Measurements from ENCODE around the gene PCNX1.

The PCNX1 gene

DNA sequence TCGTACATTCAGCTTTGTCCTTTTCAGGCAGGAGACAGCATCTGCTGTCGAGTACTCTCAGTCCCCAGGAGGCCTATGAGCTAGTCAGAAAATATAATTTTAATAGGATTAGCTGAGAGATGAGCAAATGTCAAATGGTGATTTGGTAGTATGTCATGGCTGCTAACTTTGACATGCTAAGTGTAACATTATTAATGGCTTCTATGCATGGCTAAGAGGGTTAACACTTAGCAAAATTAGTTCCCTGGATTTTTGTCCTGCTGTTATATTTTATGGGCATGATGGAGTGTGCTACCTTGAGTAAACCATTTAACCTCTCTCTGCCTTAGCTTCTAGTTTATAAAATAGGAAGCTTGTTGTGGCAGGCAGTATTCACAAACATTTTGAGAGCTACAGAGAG is 2.9 kb upstream of the PCNX1 start:
- no peak for DNase-seq (ENCODE audit: low read depth in 1 of 2, low spot score in 1 of 2)
- Histone ChIP-seq H3K27me3 (ENCODE audit: insufficient read depth, poor library complexity, severe bottlenecking) (no peaks in the 10 kb centered on the region), H3K4me3 (replicated peaks; ENCODE audit: insufficient read depth, low read length) (no peak overlapping the region), H3K27ac (replicated peaks) (no peak overlapping the region)
- TF ChIP-seq, protein P1, sequence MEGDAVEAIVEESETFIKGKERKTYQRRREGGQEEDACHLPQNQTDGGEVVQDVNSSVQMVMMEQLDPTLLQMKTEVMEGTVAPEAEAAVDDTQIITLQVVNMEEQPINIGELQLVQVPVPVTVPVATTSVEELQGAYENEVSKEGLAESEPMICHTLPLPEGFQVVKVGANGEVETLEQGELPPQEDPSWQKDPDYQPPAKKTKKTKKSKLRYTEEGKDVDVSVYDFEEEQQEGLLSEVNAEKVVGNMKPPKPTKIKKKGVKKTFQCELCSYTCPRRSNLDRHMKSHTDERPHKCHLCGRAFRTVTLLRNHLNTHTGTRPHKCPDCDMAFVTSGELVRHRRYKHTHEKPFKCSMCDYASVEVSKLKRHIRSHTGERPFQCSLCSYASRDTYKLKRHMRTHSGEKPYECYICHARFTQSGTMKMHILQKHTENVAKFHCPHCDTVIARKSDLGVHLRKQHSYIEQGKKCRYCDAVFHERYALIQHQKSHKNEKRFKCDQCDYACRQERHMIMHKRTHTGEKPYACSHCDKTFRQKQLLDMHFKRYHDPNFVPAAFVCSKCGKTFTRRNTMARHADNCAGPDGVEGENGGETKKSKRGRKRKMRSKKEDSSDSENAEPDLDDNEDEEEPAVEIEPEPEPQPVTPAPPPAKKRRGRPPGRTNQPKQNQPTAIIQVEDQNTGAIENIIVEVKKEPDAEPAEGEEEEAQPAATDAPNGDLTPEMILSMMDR (IDR thresholded peaks at IDR 0.05; ENCODE audit: insufficient read depth, low read length): no peak
- no peak for TF ChIP-seq SPI1 (IDR thresholded peaks at IDR 0.05; ENCODE audit: borderline replicate concordance, low read depth)
- no peak for TF ChIP-seq GABPA (IDR thresholded peaks at IDR 0.05; ENCODE audit: low read depth)
- no peak for TF ChIP-seq POLR2AphosphoS5 (IDR thresholded peaks at IDR 0.05; ENCODE audit: low read depth)
- TF ChIP-seq, protein P2, sequence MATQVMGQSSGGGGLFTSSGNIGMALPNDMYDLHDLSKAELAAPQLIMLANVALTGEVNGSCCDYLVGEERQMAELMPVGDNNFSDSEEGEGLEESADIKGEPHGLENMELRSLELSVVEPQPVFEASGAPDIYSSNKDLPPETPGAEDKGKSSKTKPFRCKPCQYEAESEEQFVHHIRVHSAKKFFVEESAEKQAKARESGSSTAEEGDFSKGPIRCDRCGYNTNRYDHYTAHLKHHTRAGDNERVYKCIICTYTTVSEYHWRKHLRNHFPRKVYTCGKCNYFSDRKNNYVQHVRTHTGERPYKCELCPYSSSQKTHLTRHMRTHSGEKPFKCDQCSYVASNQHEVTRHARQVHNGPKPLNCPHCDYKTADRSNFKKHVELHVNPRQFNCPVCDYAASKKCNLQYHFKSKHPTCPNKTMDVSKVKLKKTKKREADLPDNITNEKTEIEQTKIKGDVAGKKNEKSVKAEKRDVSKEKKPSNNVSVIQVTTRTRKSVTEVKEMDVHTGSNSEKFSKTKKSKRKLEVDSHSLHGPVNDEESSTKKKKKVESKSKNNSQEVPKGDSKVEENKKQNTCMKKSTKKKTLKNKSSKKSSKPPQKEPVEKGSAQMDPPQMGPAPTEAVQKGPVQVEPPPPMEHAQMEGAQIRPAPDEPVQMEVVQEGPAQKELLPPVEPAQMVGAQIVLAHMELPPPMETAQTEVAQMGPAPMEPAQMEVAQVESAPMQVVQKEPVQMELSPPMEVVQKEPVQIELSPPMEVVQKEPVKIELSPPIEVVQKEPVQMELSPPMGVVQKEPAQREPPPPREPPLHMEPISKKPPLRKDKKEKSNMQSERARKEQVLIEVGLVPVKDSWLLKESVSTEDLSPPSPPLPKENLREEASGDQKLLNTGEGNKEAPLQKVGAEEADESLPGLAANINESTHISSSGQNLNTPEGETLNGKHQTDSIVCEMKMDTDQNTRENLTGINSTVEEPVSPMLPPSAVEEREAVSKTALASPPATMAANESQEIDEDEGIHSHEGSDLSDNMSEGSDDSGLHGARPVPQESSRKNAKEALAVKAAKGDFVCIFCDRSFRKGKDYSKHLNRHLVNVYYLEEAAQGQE (IDR thresholded peaks at IDR 0.05; ENCODE audit: insufficient replicate concordance, low read depth): no peak

DNA sequence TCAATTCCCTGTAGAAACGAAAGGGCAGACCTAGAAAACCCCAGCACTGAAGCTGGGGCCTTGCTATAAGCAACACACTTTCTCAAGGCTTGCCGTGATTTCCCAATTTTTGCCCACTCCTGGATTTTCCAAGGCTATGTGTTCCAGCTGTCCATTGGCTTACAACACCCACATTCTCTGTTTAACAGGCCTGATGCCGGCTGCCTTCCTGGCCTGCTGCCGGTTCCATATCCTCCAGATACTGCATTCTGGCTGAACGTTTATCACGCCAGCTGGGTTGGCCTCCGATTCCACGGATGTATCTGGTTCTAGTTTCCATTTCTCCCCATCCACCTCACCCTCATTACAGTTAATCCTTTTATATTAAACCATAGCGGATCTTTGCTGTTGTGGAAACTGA is 2.0 kb upstream of the PCNX1 start:
- no peak for DNase-seq (ENCODE audit: low read depth in 1 of 2, low spot score in 1 of 2)
- no peaks in the 10 kb centered on the region for H3K27me3 ChIP-seq (ENCODE audit: insufficient read depth, poor library complexity, severe bottlenecking)
- no peak for TF ChIP-seq GABPA (IDR thresholded peaks at IDR 0.05; ENCODE audit: low read depth)
- TF ChIP-seq, protein P1 (IDR thresholded peaks at IDR 0.05; ENCODE audit: insufficient read depth, low read length): no peak
- TF ChIP-seq, protein P2 (IDR thresholded peaks at IDR 0.05; ENCODE audit: insufficient replicate concordance, low read depth): no peak
- no peak for TF ChIP-seq POLR2AphosphoS5 (IDR thresholded peaks at IDR 0.05; ENCODE audit: low read depth)
- TF ChIP-seq SPI1 (IDR thresholded peaks at IDR 0.05; ENCODE audit: borderline replicate concordance, low read depth): no peak
- H3K27ac ChIP-seq (replicated peaks): no peak overlapping the region
- no peak overlapping the region for H3K4me3 ChIP-seq (replicated peaks; ENCODE audit: insufficient read depth, low read length)

DNA sequence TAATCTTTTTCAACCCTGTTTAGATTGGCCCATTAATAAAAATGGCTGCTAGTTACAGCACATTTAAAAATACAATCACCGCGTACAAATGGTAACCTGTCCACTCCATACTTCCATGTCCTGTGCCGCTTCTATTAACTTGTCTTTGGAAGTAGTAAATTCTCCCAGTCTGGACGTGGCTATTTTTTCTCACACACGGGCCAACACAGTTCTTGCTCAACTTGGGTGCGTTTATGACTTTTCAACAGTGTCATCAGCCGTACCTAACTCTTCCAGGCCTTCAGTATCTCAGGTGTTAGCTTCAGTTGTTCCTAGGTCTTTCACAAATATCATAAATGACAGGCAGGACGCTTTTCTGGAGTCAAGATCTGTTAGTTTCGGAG is 475 bp upstream of the PCNX1 start:
- peak overlapping the region; percentile 85 for H3K27ac ChIP-seq (replicated peaks)
- peak overlapping the region; percentile 65 for H3K4me3 ChIP-seq (replicated peaks; ENCODE audit: insufficient read depth, low read length)
- TF ChIP-seq GABPA (IDR thresholded peaks at IDR 0.05; ENCODE audit: low read depth): no peak
- TF ChIP-seq SPI1 (IDR thresholded peaks at IDR 0.05; ENCODE audit: borderline replicate concordance, low read depth): no peak
- TF ChIP-seq, protein P1 (IDR thresholded peaks at IDR 0.05; ENCODE audit: insufficient read depth, low read length): no peak
- no peaks in the 10 kb centered on the region for H3K27me3 ChIP-seq (ENCODE audit: insufficient read depth, poor library complexity, severe bottlenecking)
- DNase-seq (ENCODE audit: low read depth in 1 of 2, low spot score in 1 of 2): no peak
